HL-60/S4 (cell line): ENCODE measurements around the gene TRRAP.

Experiments used
- in situ Hi-C: fragments of 300-500 bp; cut with MboI; formaldehyde crosslinking; loops from 2 replicates; pipeline ENCODE4 v1.14.3; 2022; ENCODE audit warnings: low sequenced_read_pairs

TRRAP gene

DNA sequence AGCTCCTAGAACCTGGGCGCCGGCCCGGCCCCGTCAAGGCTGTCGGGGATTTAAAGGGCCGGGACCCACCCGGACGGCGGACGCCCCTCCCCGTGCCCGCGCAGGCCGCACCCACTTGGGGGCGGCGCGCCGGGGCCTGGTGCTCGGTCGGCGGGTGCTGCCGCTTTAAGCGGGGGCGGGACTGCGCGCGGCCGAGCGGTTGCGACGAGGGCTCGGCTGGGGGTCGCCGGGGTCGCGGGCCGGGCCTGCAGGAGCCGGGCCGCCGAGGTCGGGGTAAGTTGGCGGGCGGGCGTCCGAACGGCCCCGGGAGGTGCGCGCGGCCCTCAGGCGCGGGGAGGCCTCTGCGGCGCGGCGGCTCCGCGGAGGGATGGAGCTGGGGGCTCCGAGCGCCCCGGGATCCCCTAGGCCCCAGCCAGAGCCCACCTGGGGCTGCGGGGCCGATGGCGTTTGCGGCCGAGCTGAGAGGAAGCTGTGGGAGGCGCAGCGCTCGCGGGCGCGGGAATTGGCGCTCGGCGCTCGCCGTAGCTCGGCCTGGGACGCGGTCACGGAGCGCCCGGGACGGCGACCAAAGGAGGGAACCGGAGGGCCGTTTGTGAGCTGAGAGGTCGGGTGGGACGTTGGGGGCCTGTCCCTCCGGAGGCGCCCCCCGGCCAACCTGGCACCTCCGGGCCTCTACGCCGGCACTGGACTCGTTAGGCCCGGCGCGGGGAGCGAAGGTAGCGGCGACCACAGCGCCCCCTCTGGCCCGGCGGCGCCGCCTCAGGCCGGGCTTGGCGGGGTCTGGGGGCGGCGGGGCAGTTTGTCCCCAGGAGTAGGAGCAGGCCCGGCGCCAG lies at the start of gene TRRAP:
Gene TRRAP, plus strand, starts transcription at position 168 of the 833 bp plus-strand sequence. CDS start 2,619 bp downstream, outside the sequence.
- in situ Hi-C loops = no loop called here

DNA sequence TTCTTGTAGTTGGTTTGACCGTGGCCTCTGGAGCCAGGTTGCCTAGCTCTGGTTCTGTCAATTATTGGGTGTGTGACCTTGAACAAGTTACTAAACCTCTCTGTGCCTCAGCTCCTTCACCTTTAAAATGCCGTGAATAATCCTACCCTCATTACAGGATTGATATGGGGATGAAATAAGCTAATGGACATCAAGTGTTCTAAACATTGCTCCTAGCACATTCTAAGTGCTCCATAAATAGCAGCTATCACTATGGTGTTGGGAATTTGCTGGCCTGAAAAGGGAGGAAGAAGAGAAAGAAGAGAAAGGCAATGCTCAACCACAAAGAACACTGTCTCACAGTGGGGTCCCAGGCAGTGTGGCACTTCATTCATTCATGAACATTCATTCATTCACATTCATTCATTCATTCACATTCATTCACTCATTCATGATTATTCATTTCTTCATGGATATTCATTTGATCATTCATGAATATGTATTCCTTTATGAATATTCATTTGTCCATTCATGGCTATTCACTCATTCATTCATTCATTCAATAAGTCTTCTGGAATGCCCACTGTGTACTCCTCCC lies 47.3 kb upstream of the TRRAP start:
- in situ Hi-C loops = no loop called here

DNA sequence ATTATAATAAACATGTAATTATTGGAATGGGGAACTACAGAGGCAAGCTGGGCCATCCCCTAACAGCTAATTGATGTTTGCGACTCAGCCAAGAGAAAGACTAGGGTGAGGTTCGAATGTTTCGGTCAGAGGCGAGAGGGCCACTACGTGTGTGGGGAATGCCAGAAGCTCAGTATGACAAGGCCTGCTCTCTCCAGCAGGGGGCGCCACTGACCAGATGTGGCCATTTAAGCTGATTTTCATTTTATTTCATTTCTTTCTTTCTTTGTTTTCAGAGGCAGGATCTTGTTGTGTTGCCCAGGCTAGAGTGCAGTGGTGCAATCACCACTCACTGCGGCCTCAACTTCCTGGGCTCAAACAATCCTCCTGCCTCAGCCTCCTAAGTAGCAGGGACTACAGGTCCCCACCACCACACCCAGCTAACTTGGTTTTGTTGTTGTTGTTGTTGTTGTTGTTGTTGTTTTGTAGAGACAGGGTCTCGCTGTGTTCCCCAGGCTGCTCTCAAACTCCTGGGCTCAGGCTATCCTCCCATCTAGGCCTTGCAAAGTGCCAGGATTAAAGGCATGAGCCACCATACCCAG lies 46.6 kb upstream of the TRRAP start:
- in situ Hi-C loops = no loop called here

DNA sequence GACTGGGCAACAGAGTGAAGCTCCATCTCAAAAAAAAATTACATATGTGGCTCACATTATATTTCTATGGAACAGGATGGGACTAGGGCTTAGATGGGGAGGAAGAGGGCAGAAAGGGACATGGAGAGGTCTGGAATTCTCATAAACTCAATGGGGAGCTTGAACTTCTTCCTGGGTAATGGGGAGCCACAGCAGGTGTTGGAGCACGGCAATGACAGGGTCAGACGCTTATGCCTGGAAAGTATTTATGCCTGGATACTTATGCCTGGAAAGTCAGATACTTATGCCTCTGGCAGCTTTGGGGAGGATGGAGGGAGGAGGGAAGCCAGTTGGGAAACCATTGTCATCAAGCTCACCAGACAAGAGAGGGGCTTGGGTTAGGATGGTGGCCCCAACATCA lies 45.3 kb upstream of the TRRAP start:
- in situ Hi-C loops = no loop called here

DNA sequence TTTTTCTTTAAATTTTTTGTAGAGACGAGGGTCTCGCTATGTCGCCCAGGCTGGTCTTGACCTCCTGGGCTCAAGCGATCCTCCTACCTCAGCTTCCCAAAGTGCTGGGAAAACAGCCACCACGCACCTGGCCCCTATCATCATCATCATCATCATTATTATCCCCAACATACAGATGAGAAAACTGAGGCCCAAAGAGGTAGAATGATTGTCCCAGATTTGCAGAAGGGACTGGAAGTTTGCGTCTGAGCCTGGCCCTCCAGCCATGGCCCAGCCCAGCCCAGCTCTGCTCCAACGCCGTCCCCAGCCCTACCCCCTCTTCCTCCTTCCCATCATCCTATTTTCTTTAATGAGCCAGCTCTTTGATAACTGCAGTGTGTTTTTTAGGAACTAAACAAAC lies 43.4 kb upstream of the TRRAP start:
- in situ Hi-C loops = no loop called here

DNA sequence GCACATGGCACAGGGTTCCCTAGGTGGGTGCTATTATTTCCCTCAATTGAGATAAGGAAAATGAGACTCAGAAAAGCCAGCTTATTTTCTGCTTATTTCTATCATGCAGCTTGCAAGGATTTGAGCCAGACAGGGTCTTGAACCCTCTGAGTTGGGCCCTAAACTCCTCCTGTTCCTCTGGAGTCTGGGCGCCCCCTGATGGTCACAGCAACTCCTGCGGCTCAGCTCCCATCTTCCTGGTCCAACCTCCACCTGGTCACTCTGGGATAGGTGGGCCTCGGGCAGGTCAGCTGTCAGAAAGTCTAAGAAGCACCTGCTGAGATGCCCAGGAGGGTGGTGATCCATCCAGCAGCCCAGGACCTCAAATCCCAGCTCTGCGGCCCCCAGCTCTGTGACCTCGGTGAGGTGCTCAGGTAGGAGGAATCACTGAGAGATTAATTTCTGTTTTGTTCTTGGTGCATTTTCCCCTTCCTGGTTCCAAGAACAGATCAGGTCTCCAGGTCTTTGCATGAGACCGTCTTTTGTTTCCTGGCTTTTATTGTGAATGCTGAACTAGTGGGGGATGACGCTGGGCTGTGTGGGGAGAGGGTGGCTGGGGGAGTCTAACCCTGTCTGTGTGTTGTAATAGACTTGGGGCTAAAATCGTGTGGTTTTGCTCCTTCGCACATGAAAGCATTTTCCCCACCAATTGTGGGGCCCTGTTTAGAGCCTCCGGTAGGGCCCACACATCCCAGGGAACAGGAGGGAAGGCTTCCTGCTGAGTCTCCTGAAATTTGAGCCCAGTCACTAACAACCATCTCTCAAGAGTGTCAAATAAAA lies 41.3 kb upstream of the TRRAP start:
- in situ Hi-C loops = no loop called here

DNA sequence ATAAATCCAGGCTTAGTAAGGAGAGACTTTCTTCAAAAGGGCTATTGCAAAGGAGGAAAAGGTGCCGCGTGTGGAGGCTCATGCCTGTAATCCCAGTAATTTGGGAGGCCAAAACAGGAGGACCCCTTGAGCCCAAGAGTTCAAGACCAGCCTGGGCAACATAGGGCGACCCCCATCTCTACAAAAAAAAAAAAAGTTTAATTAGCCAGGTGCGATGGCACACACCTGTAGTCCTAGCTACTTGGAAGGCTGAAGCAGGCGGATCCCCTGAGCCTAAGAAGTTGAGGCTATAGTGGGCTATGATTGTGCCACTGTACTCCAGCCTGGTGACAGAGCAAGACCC lies 40.7 kb upstream of the TRRAP start:
- in situ Hi-C loops = no loop called here

DNA sequence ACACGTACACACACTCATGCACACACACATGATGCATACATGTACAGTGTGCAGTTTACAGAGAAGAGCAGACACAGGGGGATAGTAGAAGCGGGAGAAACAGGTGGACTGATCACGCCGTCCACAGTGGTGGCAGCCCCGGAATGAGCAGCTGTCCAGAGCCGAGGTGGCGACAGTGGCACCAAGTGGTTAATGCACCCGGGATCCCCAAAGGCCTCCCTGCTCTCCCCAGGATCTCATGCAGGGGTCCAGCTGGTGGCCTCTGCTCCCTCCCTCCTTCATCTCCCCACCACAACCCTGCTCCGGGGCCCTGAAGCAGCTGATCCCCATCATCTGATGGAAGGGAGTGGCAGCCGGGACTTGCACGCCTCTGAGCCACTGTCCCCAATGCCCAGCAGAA lies 38.2 kb upstream of the TRRAP start:
- in situ Hi-C loops = loop anchor here (5.0 kb wide), 1 partner anchor 408 kb away; no protein-coding TSS in a partner anchor

DNA sequence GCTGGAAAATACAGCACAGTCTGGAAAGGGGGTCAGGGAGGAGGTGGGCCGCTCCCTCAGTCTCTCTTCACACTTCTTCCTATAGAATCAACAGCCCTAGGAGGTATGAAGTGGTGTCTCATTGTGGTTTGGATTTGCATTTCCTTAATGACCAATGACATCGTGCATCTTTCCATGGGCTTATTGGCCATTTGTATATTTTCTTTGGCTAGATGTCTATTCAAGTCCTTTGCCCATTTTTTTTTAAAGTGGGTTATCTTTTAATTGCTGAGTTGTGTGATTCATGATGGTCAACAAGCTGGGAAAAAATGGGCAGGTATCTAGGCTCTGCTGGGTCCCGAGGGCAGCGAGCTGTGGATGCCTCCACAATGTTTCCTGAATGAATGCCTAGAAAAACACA lies 37.6 kb upstream of the TRRAP start:
- in situ Hi-C loops = loop anchor here (5.0 kb wide), 1 partner anchor 408 kb away; no protein-coding TSS in a partner anchor

DNA sequence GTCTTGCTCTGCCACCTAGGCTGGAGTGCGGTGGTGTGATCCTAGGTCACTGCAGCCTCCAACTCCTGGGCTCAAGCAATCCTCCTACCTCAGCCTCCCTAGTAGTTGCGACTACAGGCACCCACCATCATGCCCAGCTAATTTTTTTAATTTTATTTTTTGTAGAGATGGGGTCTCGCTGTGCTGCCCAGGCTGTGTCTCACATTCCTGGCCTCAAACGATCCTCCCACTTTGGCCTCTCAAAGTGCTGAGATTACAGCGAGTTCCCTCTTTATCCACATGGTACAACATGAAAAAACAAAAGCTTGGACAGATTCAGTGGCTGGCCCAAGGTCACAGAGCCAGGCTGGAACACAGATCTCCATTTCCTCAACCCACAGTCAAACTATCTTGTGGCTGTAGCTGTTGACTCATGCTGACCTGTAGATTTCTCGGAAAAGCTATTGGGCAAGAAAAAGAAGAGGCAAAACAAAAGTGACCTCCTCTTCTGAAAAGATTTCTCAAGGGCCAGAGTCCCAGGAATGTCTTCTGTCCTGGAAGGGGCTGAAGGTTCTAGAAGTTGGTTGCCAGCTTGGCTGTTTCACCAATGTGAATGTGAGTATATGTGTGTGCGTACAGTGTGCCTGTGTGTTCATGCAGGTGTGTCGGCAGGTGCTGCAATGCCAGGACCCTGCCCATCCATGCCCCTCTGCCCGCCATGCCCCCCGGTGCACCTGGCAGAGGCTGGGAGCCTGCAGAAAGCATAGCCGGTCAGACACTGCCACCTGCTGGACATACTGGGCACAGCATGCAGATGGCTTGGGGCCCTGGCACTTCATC lies 36.9 kb upstream of the TRRAP start:
- in situ Hi-C loops = loop anchor here (5.0 kb wide), 1 partner anchor 409 kb away; no protein-coding TSS in a partner anchor

DNA sequence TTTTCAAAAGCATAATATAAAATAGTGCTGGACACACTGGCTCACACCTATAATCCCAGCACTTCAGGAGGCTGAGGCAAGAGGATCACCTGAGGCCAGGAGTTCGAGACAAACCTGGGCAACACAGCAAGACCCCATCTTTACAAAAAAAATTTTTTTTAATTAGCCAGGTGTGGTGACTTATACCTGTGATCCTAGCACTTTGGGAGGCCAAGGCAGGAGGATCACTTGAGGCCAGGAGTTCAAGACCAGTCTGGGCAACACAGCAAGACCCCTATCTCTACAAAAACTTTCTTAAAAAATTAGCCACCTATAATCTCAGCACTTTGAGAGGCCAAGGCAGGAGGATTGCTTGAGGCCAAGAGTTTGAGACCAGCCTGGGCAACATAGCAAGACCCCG lies 35.8 kb upstream of the TRRAP start:
- in situ Hi-C loops = loop anchor here (5.0 kb wide), 1 partner anchor 410 kb away; no protein-coding TSS in a partner anchor

DNA sequence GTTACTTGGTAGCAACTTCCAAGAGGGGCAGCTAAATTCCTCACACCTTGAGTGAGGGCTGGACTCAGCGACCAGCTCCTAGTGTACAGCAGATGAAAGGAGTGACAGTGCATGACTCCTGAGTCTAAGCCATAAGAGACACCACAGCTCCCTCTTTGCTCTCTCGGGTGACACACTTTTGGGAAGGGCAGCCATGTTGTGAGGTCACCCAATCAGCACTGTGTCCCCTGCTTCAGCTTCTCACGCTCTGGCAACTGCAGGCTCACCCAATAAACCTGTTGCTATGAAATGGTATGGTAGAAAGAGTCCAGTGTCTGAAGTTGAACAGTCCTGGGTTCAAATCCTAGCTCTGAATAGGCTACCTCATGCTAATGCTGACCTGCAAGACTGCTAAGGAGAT lies 29.4 kb upstream of the TRRAP start:
- in situ Hi-C loops = no loop called here

DNA sequence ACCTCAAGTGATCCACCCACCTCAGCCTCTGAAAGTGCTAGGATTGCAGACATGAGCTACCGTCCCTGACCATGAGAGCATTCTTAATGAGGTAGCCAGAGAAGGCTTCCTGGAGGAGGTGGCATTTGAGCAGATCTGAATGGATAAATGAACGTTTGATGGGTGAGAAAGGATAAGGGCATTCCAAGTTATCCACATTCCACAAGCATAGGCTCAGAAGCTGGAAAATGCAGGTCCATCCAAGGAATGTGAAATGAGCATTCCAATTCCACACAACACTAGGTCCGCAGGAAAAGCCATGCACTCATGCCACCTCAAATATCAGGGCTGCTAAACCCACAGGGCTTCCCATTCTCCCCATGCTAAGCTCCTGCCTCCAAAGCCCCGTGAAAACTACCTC lies 25.5 kb upstream of the TRRAP start:
- in situ Hi-C loops = no loop called here

DNA sequence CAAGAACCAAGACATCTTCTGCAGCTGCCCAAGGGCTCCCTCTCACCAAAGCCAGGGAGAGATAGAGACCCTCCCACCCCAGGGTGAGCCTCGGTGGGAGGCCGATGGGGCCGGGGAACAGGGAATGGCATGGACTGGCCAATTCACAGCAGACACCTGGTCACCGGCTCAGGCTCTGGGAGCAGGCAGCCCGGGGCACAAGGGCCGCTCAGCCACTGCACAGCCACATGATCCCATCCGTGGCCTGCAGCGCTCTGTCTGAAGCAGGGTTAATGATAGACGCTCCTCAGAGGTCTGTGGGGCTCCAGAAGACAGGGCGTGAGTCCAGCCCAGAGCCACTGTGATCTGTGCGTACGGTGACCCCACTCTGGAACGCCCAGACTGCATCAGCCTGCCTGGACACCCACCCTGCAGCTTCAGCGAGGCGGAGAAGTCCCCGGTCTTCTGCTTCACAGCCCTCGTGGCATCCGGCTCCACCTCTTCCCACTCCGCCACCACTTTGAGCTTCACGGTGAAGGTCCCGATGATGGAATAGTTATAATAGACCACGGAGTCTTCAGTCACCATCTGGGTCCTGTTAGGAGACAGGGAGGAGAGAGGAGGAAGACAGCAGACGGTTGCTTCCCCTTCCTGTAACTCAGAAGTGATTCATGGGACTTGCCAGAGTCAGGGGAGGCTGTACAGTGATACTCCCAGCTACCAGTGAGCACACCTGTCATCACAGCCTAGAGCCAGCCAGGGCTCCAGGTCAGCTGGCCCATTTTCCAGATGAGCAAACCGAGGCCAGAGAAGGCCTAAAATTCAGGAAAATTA lies 22.5 kb upstream of the TRRAP start:
- in situ Hi-C loops = no loop called here

DNA sequence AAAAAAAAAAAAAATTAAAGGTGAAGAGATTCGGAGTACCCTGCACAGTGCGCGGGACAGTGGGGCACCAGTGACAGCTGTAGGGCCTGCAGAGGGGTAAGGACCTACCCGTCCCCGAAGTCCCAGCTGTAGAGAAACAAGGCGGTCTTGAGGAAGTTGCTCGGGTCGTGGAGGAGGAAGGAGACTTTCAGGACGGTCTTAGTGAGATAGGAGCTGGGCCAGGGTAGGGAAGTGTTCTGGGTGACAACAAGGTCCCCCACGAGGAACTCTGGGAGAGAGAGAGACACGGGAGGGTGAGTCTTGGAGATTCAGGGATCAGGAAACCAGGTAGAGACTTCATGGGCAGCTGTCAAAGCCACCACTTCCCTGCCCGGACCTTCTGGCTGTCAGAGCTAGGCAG lies 18.3 kb upstream of the TRRAP start:
- in situ Hi-C loops = no loop called here

DNA sequence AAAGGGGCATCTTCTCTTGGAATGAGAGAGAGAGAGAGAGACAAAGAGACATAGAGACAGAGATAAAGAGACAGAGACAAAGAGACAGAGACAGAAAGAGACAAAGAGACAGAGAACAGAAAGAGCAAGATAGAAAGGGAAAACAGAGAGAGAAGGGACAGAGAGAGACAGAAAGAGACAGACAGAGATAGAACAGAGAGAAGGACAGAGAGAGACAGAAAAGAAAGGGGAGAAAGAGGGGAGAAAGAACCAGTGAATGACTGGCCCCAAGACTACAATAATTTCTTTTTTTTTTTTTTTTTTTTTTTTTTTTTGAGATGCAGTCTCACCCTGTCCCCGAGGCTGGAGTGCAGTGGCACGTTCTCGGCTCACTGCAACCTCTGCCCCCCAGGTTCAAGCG lies 16.1 kb upstream of the TRRAP start:
- in situ Hi-C loops = no loop called here

DNA sequence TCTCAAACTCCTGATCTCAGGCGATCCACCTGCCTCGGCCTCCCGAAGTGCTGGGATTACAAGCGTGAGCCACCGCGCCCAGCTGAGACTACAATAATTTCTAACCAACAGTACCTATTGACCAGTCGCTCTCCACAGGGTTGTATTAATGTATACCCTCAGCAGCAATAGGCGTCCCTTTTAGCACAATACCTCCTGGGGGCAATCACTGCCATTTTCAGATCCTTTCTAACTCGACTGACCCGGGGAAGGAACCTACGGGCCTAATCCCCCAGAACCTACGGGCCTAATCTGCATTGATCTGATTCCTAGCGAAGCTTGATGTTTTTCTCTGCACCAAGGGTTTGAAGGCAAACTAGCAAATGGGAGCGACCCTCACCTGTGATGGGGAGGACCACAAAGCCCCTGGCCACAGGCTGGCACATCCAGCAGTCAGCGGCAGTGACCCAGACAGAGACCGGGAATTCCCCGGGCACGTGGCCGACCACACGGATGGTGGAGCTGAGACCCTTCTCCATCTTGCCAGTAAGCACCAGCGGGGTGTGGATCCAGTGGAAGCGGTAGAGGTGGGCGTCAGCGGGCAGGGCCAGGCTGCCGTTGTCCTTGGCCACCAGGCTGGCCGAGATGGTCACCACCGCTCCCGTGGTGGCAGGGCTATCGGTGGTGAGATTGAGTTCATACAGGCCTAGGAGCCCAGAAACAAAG lies 15.5 kb upstream of the TRRAP start:
- in situ Hi-C loops = no loop called here

DNA sequence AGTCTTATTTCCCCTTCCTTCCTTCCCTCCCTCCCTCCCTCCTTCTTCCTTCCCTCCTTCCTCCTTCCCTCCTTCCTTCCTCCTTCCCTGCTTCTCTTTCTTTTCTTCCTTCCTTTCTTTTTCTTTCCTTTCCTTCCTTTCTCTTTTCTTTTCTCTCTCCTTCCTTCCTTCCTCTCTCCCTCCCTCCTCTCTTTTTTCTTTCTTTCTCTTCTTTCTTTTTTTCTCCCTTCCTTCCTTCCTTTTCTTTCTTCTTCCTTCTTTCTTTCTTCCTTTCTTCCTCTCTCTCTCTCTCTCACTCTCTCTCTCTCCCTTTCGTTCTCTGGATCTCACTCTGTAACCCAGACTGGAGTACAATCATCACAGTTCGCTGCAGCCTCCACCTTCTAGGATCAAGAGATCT lies 14.7 kb upstream of the TRRAP start:
- in situ Hi-C loops = no loop called here
